Left renal pelvis (tissue), 4 donors: ENCODE data around the gene C2CD4C. TPM values are rescaled to one million over a fixed set of nuclear protein-coding genes. Genes with fewer than 3 reads are reported as not detected.
"Not testable (repeated sequence)": the region's sequence is repeated elsewhere in the genome, so short reads cannot be mapped to it uniquely, and the experiment has no call there.

ENCODE experiments used
- DNase-seq, 4 donors: peaks; one replicate each; pipeline ENCODE4 v3.0.0-alpha.2; 2013; ENCODE audit warnings: low read depth in 4 of 4, low spot score in 3 of 4
- polyA plus RNA-seq, 4 donors: library from polyadenylated mRNA; unstranded; fragments of 120-200 nt; gene quantifications; one replicate each; pipeline ENCODE4 v1.2.1, GENCODE V29; 2013; ENCODE audit not compliant: insufficient read length in 4 of 4

Gene C2CD4C, protein sequence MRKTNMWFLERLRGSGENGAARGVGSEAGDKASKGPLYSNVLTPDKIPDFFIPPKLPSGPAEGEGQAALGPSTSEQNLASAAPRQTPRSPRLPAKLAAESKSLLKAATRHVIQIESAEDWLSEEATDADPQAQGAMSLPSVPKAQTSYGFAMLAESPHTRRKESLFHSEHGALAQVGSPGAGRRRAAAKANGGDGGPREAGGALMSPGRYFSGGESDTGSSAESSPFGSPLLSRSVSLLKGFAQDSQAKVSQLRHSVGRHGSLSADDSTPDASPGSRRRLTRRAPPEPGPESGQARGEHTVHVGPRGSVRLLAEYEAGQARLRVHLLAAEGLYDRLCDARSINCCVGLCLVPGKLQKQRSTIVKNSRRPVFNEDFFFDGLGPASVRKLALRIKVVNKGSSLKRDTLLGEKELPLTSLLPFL
- 1 to 10 TPM; 1.2 to 2.9 (median 1.8) TPM for polyA plus RNA-seq

DNA sequence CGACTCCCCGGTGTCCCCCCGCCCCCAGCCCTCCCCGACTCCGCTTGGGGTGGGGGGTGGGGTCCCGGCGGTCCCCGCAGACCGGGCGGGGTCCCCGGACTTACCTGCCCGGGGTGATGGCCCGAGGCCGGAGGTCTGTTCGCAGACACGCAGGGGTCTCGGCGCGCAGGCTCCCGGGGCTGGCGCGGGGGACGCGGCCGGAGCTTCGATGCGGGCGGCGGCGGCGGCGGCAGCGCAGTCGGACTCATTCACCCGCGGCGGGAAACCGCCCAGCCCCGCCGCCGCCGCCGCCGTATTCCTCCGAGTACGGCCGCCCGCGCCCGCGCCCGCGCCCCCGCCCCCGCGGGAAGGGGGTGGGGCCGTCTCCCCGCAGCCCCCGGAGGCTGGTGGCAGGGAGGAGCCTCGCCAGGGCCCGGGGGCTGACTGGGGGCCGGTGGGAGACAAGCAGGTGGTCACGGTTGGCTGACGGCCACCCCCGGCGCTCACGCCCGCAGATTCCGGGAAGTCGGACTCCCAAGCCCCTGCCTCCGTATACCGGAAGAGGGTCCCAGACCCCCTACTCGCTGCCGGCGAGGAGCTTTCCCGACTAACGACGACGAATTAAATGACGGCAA, at the start of gene C2CD4C:
C2CD4C (minus strand) TSS at position 246 of the 614 bp plus-strand sequence. CDS start 786 bp downstream, outside the sequence.
- no peak for DNase-seq

- DNase-seq: no peak
Measured at GRCh38 chr19:458091-459042, 49.4 kb upstream of the C2CD4C start.

DNA sequence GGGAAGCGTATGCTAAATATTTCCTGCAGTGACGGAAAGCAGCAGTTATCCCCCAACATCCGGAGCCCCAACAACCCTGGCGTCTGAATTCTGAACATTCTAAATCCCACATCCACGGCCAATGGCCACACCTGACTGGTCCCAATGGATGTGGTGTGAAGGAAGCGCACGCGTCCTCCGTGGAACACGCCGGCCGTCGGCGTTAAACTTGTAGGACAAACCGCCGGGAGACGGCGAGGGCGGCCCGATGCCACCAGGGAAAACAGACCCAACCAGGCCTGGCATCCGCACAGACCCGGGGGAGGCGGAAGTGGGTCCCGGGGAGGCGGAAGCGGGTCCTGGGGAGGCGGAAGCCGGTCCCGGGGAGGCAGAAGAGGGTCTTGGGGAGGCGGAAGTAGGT, 48.7 kb upstream of the C2CD4C start:
- no peak for DNase-seq

DNA sequence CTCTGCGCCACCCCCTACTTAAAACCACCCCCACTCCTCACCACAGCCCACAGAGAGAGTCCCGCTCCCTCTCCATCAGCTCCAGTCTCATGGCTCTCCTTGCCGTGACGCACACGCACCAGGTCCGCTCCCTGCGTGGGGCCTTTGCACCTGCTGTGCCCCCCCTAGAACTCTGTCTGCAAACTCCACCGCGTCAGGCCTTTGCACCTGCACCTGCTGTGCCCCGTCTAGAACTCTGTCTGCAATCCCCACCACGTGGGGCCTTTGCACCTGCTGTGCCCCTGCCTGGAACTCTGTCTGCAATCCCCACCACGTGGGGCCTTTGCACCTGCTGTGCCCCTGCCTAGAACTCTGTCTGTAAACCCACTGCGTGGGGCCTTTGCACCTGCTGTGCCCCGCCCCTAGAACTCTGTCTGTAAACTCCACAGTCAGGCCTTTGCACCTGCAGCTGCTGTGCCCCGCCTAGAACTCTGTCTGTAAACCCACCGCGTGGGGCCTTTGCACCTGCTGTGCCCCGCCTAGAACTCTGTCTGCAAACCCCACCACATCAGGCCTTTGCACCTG, 47.7 kb upstream of the C2CD4C start:
- no peak for DNase-seq

- DNase-seq: no peak
Measured at GRCh38 chr19:455851-456546, 47.1 kb upstream of the C2CD4C start.

- no peak for DNase-seq
Measured at GRCh38 chr19:455031-455705, 46.2 kb upstream of the C2CD4C start.

DNA sequence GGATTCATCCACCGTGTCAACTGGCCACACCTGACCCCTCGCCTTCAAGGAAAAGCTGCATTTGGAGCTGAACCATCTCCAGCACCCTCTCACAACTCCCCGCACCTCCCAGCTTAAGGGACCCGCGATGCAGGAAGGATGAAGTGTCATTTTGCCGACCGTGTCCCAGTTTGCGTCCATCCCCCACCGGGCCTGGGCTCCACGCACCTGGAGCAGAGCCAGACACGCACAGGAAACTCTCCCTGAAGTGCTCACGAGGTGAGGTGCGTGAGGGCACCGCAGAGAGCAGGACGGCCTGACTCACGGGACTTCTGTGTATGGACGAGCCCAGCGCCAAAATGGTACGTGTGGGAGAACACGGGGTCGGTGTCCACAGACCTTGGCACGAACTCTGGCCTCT, 44.7 kb upstream of the C2CD4C start:
- no peak for DNase-seq

DNA sequence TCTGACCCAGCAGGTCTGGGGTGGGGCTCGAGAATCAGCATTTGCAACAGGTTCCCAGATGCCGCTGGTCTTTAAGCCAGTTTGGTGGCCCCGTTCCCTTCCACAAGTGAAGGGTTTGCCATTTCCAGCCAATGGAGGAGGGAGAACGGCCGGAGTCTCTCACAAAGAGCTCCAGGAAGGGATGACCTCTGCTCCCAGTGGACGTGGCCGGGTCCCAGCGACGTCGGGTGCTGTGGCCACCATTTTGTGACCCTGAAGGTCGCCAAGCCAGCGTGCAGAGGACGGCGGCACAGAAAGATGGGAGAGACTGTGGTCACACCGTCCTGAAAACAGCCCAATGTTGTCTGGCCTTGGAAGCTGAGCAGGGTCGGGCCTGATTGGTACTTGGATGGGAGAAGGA, 43.9 kb upstream of the C2CD4C start:
- no peak for DNase-seq

DNA sequence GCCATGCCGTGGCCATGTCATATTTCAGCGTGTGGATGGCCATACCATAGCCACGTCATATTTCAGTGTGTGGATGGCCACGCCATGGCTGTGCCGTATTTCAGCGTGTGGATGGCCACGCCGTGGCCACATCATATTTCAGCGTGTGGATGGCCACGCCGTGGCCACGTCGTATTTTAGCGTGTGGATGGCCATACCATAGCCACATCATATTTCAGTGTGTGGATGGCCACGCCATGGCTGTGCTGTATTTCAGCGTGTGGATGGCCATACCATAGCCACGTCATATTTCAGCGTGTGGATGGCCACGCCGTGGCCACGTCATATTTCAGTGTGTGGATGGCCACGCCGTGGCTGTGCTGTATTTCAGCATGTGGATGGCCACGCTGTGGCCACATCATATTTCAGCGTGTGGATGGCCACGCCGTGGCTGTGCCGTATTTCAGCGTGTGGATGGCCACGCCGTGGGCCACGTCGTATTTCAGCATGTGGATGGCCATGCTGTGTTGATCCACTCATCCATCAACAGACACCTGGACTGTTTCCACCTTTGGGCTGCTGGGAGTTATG, 42.0 kb upstream of the C2CD4C start:
- DNase-seq: not testable (repeated sequence)

GRCh38 chr19:449916-450315, 41.0 kb upstream of the C2CD4C start:
- DNase-seq: no peak

DNA sequence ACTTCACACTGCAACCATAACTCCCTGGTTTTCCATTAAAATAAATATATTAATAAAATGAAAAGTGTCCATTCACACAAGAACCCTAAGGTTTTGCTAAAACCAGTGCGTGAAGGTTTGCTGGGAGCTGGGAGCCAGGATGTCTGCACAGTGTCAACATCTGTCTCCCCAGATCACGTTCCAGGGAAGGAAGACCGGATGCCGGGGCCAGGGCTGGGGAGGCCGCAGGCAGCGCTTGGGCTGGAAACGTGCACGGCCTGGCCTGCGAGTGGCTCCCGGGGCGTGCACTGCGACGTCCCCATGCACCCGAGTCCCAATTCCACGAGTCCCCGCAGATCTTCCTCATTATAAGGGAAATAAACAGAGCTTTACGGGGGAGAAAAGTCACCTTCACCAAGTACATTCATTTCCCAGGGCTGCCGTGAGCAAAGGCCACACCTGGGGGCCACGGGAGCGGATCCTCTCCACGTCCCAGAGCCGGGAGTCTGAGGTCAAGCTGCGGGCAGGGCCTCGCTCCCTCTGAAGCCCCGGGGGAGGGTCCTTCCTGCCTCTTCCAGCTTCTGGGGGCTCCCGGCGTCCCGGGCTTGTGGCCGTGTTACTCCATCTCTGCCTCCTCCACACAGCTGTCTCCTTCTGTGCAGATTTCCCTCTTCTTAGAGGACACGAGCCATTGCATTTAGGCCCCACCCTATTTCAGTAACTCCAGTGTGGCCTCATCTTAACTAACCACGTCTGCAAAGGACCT, 39.0 kb upstream of the C2CD4C start:
- DNase-seq: no peak

GRCh38 chr19:447064-447426, 38.1 kb upstream of the C2CD4C start:
- no peak for DNase-seq

GRCh38 chr19:444677-445210, 35.8 kb upstream of the C2CD4C start:
- DNase-seq: no peak

GRCh38 chr19:443005-443404, 34.1 kb upstream of the C2CD4C start:
- DNase-seq: no peak

DNA sequence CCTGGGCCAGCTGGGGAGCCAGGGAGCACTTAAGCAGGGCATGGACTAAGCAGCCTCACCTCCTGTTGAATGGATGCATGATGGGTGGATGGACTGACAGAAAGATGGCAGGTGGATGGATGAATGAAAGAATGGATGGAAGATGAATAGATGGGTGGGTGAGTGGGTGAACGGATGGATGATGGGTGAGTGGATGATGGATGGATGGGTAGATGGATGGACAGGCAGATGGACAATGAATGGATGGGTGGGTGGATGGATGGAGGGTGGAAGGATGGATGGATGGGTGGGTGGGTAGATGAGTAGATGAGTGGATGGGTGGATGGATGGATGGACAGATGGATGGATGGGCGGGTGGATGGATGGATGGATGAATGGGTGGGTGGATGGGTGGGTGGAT, 33.1 kb upstream of the C2CD4C start:
- DNase-seq: no peak

DNA sequence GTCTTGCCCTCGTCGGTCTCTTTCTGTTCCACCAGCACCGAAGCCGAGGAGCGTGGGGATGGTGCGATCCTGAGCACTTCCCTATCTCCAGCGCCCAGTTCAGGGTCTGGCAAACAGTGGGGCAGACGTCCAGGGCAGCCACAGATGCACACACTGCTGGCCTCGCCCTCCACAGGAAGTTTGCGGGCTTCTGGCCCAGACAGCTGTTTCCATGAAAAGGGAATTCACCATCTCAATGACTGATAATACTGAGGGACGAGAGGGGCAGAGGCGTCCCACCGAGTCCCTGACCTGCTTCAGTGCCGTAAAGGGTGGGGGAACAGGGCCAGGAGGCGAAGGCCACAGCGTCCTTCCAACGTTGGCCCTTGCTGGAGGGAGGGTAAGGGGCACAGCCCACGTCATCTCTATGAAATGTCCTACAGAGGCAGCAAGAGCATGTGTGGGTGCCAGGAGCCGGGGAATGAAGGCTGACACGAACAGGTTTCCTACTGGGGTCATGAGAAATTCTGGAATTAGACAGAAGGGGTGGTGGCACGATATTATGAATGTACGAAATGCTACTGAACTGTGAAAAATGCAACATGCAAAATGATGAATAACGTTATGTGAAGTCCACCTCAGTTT, 32.4 kb upstream of the C2CD4C start:
- DNase-seq: no peak

DNA sequence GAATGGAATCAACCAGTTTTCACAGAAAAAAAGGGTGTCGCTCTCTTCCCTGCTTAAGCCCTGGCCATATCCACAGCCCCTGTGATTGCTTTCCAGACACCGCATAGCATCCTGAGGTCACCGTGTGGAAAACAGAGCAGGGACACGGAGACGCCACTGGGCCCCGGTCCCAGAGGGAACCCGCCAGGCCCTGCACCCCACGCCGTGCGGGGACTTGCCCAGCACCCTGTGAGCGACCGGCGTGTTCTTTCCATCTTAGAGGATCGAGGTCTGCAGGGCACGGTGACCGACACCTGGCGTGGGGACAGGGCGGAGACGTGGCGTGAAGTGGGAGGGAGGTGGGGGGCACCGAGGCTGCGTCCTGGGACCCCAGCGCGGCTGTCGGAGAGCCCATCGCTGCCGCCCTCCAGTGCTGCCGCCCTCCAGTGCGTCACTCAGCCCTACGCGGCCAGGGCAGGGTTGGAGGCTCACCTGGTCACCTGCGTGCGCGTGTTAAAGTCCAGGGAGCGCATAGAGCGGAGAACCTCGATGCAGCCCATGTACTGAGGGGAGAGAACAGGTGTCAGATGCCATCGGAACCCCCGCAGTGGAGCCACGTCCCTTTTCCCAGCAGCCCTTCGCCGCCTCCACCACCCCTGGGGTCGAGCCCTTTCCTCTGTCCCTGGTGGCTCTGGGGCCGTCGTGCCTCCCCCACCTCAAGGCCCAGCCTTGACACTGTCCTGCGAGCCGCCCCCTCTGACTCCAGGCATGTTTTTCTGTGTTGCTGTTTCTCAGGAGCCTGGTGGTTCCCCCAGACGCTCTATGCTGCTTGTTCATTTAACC, 31.7 kb upstream of the C2CD4C start:
- DNase-seq: no peak
